AML-193 (cell line): Measurements from ENCODE around the gene AHCYL1.

Source experiments
- DNase-seq, 2 experiments: peaks; one replicate each; lab custom pipeline; 2025; lab: John Stamatoyannopoulos, UW

Gene AHCYL1

GRCh38 chr1:110062612-110063011, 78.0 kb downstream of the AHCYL1 start:
- DNase-seq: no peak

- DNase-seq: no peak
Observed at GRCh38 chr1:110063781-110064180, 79.2 kb downstream of the AHCYL1 start.

GRCh38 chr1:110064576-110065337, 80.2 kb downstream of the AHCYL1 start:
- DNase-seq: no peak

GRCh38 chr1:110065841-110066240, 81.3 kb downstream of the AHCYL1 start:
- no peak for DNase-seq

DNA sequence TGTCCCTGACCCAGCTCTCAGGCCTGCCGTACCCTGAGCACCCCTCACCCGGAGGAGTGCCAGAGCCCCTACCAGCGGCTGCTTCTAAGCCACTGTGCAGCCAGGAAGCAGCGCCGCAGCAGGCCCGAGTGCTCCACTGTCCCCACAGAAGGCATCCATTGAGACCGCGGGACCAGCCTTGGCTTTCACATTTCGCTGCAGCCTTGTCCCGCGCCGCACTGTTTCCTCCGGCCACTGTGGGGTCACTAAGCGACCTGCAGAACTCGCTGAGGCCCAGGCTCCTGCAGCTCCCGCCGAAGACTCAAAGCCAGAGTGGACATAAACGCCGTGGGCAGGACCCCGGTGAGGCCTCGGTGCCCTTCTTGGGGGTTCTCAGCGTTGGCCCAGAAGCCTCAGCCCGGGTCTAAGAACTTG, 82.9 kb downstream of the AHCYL1 start:
- DNase-seq: no peak

- DNase-seq: no peak
Observed at GRCh38 chr1:110067893-110068645, 83.5 kb downstream of the AHCYL1 start.

DNA sequence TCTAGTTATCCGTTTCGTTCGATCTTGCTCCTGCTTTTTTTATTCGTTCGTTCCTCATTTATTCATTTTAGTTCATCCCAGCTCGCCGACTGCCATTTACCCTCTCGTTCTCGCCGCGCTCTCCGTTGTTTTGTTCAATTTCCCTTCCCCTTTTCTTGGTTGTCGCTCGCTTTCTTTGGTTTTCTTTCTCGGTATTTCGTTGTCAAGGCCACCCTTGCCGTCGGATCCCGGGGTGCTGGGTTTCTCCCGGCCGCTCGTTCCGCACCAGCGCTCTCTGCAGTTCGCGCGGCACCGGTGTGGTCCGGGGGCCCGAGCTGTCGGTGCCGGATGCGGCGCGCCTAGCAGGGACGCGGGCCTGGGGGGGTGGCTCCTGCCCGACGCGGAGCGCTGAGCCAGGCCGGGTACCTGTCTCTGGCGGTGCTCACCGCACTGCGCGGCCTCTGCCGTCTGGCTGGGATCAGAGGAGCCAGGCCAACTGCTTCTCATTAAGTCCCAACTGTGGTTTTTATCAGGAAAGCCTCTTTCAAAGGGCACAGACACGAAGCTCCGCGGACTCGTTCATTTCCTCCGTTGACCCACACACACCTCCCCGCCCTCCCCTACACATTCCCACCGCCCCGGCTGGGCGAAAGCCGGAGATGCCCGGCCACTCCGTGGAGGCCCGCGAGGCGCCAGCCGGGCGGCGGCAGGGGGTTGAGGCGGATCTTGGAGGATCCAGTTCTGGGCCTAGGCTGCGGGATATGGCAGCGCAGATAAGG, 84.3 kb downstream of the AHCYL1 start:
- DNase-seq: no peak

GRCh38 chr1:110069404-110070281, 85.1 kb downstream of the AHCYL1 start:
- DNase-seq: no peak

GRCh38 chr1:110070282-110070669, 85.7 kb downstream of the AHCYL1 start:
- no peak for DNase-seq

GRCh38 chr1:110070671-110071242, 86.2 kb downstream of the AHCYL1 start, which contains the start of gene ALX3:
TSS of gene ALX3 (minus strand) at chr1:110070672. CDS start at chr1:110070612, 60 bp downstream.
- DNase-seq: no peak
